HCT116 (cell line): ENCODE measurements around the gene MCFD2. TPM values are rescaled to one million over a fixed set of nuclear protein-coding genes. Genes with fewer than 3 reads are reported as not detected.

Experiments used
- ATAC-seq: fragments of 200-7000 bp; cut with Tn5 transposase; 2 replicates; pipeline ENCODE4 v1.9.1; 2020; ENCODE audit warnings: mild to moderate bottlenecking, moderate library complexity
- BruUV-seq: library from RNA; stranded (reverse); fragments of 400-500 nt; replicated peaks from 2 replicates; lab custom pipeline; 2021; lab: Mats Ljungman, UMichigan
- CTCF ChIA-PET: fragments of 300-600 bp; sonication (Branson Sonifier 250); formaldehyde crosslinking; loops from one replicate; lab custom pipeline; 2021; ENCODE audit warnings: antibody characterized with exemption; lab: Charles Lee
- POLR2A ChIA-PET: fragments of 300-600, 350-600 bp; sonication (Branson Sonifier 250); formaldehyde crosslinking; loops from one replicate; lab custom pipeline; 2021; ENCODE audit warnings: antibody characterized with exemption; lab: Charles Lee
- RAD21 ChIA-PET, 2 experiments: fragments of 300-600 bp; sonication (Branson Sonifier 250); formaldehyde crosslinking; loops; one replicate each; lab custom pipeline; 2023; ENCODE audit warnings: low total read pairs in 2 of 2; ENCODE audit not compliant: uncharacterized antibody in 2 of 2, unreplicated experiment in 2 of 2, low non-redundant PET in 1 of 2; lab: Charles Lee
- DNase-seq: peaks from one replicate; pipeline ENCODE4 v3.0.0-alpha.2; 2010; ENCODE audit warnings: low read depth, low spot score
- H2AFZ ChIP-seq: fragments of 200-600 bp; shearing (Covaris generic), sonication (generic); 2 replicates; pipeline ENCODE4 v1.6.1; 2017; ENCODE audit warnings: low read depth, mixed run types, mixed read lengths, antibody characterized with exemption, low read length; ENCODE audit not compliant: poor library complexity, severe bottlenecking
- H3K27ac ChIP-seq: 2 replicates; pipeline ENCODE4 v1.5.1; 2012; ENCODE audit warnings: low read depth, low read length
- H3K27me3 ChIP-seq: fragments of 200-600 bp; sonication (generic); 2 replicates; pipeline ENCODE4 v1.6.1; 2016; ENCODE audit warnings: mixed run types, low read length, mixed read lengths; ENCODE audit not compliant: insufficient read depth
- H3K36me3 ChIP-seq, 2 experiments: fragments of 200-500 bp in 1 of 2; fragments of 200-600 bp in 1 of 2; sonication (Bioruptor generic) in 1 of 2; sonication (generic) in 1 of 2; 2 replicates each; pipeline versions ENCODE4 v1.5.1 to v1.6.1; 2014 to 2016; ENCODE audit warnings: low read length in 2 of 2, inconsistent platforms in 1 of 2, mixed read lengths in 1 of 2, mixed run types in 1 of 2; ENCODE audit not compliant: insufficient read depth in 2 of 2, control insufficient read depth in 1 of 2
- H3K4me1 ChIP-seq, 2 experiments: fragments of 200-600 bp in 1 of 2; sonication (generic) in 1 of 2; 2 replicates each; pipeline versions ENCODE4 v1.5.1 to v1.6.1; 2012 to 2017; ENCODE audit warnings: low read length in 2 of 2, inconsistent platforms in 1 of 2, mild to moderate bottlenecking in 1 of 2, mixed read lengths in 1 of 2, mixed run types in 1 of 2, moderate library complexity in 1 of 2; ENCODE audit not compliant: insufficient read depth in 2 of 2, control insufficient read depth in 1 of 2
- H3K4me2 ChIP-seq: fragments of 200-600 bp; sonication (generic); 2 replicates; pipeline ENCODE4 v1.6.1; 2017; ENCODE audit warnings: mixed run types, low read length, mixed read lengths
- H3K4me3 ChIP-seq, 2 experiments: fragments of 200-600 bp in 1 of 2; sonication (generic) in 1 of 2; replicated peaks in 1 of 2; 2 replicates each; pipeline ENCODE4 v1.5.1; 2011 to 2016; ENCODE audit warnings: low read length in 2 of 2, control low read depth in 1 of 2, low read depth in 1 of 2, mild to moderate bottlenecking in 1 of 2, mixed read lengths in 1 of 2, mixed run types in 1 of 2
- H3K79me2 ChIP-seq: fragments of 200-600 bp; sonication (generic); 2 replicates; pipeline ENCODE4 v1.6.1; 2017; ENCODE audit warnings: mild to moderate bottlenecking, mixed run types, low read length, moderate library complexity, mixed read lengths; ENCODE audit not compliant: insufficient read depth
- H3K9ac ChIP-seq: fragments of 200-600 bp; sonication (generic); 2 replicates; pipeline ENCODE4 v1.6.1; 2016; ENCODE audit warnings: low read length, mixed read lengths
- H3K9me2 ChIP-seq: fragments of 200-600 bp; sonication (generic), shearing (Covaris generic); 2 replicates; pipeline ENCODE4 v1.6.1; 2017; ENCODE audit warnings: mixed run types, mild to moderate bottlenecking, moderate library complexity; ENCODE audit not compliant: insufficient read depth
- H3K9me3 ChIP-seq, 2 experiments: fragments of 200-500 bp in 1 of 2; fragments of 200-600 bp in 1 of 2; sonication (Bioruptor generic) in 1 of 2; sonication (generic) in 1 of 2; 2 replicates each; pipeline ENCODE4 v1.6.1; 2014 to 2017; ENCODE audit warnings: low read length in 2 of 2, mixed read lengths in 2 of 2, inconsistent platforms in 1 of 2, low read depth in 1 of 2, mild to moderate bottlenecking in 1 of 2, mixed run types in 1 of 2, moderate library complexity in 1 of 2; ENCODE audit not compliant: control insufficient read depth in 1 of 2, insufficient read depth in 1 of 2
- H4K20me1 ChIP-seq: fragments of 200-600 bp; sonication (generic), shearing (Covaris generic); 2 replicates; pipeline ENCODE4 v1.6.1; 2017; ENCODE audit warnings: mixed run types, mild to moderate bottlenecking, moderate library complexity; ENCODE audit not compliant: insufficient read depth
- ATF3 ChIP-seq: IDR thresholded peaks from 2 replicates; pipeline ENCODE4 v1.6.1; 2012
- CBX3 ChIP-seq: IDR thresholded peaks from 2 replicates; pipeline ENCODE4 v1.6.1; 2012; ENCODE audit warnings: low read depth
- CEBPB ChIP-seq: IDR thresholded peaks from 2 replicates; pipeline ENCODE4 v1.6.1; 2012; ENCODE audit warnings: low read depth
- CTCF ChIP-seq, 3 experiments: fragments of 200-600 bp in 1 of 3; sonication (generic) in 1 of 3; IDR thresholded peaks in 2 of 3; conservative IDR thresholded peaks in 1 of 3; 2 replicates each; pipeline ENCODE4 v1.5.1; 2012 to 2017; ENCODE audit warnings: low read depth in 2 of 3, low read length in 2 of 3, antibody characterized with exemption in 1 of 3, borderline replicate concordance in 1 of 3, control low read depth in 1 of 3, mild to moderate bottlenecking in 1 of 3, mixed read lengths in 1 of 3, mixed run types in 1 of 3, moderate library complexity in 1 of 3; ENCODE audit not compliant: insufficient read depth in 1 of 3
- EZH2phosphoT487 ChIP-seq: fragments of 200-600 bp; IDR thresholded peaks from 2 replicates; pipeline ENCODE4 v1.6.1; 2018; ENCODE audit warnings: antibody characterized with exemption, borderline replicate concordance
- FOSL1 ChIP-seq: IDR thresholded peaks from 2 replicates; pipeline ENCODE4 v1.6.1; 2012; ENCODE audit warnings: low read depth
- JUND ChIP-seq: IDR thresholded peaks from 2 replicates; pipeline ENCODE4 v1.6.1; 2012
- MAX ChIP-seq: IDR thresholded peaks from 2 replicates; pipeline ENCODE4 v1.6.1; 2012
- POLR2A ChIP-seq: IDR thresholded peaks from 2 replicates; pipeline ENCODE4 v1.7.0; 2011; ENCODE audit warnings: borderline replicate concordance; ENCODE audit not compliant: insufficient read depth, insufficient read length; ENCODE audit errors: extremely low read depth
- POLR2AphosphoS5 ChIP-seq: IDR thresholded peaks from 2 replicates; pipeline ENCODE4 v1.6.1; 2011; ENCODE audit warnings: mild to moderate bottlenecking, low read depth, low read length, moderate library complexity
- RAD21 ChIP-seq: IDR thresholded peaks from 2 replicates; pipeline ENCODE4 v1.6.1; 2012; ENCODE audit warnings: low read depth, mild to moderate bottlenecking
- REST ChIP-seq: IDR thresholded peaks from 2 replicates; pipeline ENCODE4 v1.6.1; 2012; ENCODE audit warnings: low read depth
- SIN3A ChIP-seq: IDR thresholded peaks from 2 replicates; pipeline ENCODE4 v1.6.1; 2012; ENCODE audit warnings: low read depth
- SP1 ChIP-seq: IDR thresholded peaks from 2 replicates; pipeline ENCODE4 v1.6.1; 2012; ENCODE audit warnings: low read depth
- TCF7L2 ChIP-seq: IDR thresholded peaks from 2 replicates; pipeline ENCODE4 v1.7.0; 2011; ENCODE audit warnings: borderline replicate concordance, inconsistent platforms; ENCODE audit not compliant: insufficient read depth, insufficient read length; ENCODE audit errors: extremely low read depth
- YY1 ChIP-seq: IDR thresholded peaks from 2 replicates; pipeline ENCODE4 v1.6.1; 2011; ENCODE audit warnings: low read length, low read depth, moderate library complexity, mild to moderate bottlenecking; ENCODE audit not compliant: insufficient replicate concordance; ENCODE audit errors: extremely low read depth
- ZFX ChIP-seq: fragments of 450-650 bp; IDR thresholded peaks from 2 replicates; pipeline ENCODE4 v1.6.1; 2017
- ZNF274 ChIP-seq: fragments of 200-500 bp; sonication (Bioruptor generic); IDR thresholded peaks from 2 replicates; pipeline ENCODE4 v1.6.1; 2014; ENCODE audit warnings: mild to moderate bottlenecking, low read depth, low read length, inconsistent platforms
- intact Hi-C: fragments of 100-400 bp; cut with micrococcal nuclease; formaldehyde crosslinking; loops from 2 replicates; pipeline ENCODE4 v1.10.0; 2022
- total RNA-seq: library from RNA; stranded (reverse); gene quantifications from one replicate; pipeline ENCODE4 v1.2.1, GENCODE V29; 2021; ENCODE audit not compliant: unreplicated experiment

MCFD2 gene
- total RNA-seq, 1 experiment from 2014 or later: 73.9 TPM

GRCh38 chr2:46875226-46875899, 40.2 kb downstream of the MCFD2 start:
- Histone ChIP-seq H2AFZ (peak overlapping the region; percentile 86), H3K36me3 (no peaks in the 10 kb centered on the region), H3K9ac (no peak overlapping the region), H3K79me2 (no peaks in the 10 kb centered on the region), H3K9me2 (no peaks in the 10 kb centered on the region), H3K4me2 (no peak overlapping the region), H3K4me3 (no peak overlapping the region), H3K27ac (no peak overlapping the region)
- ATAC-seq (no peak), DNase-seq (no peak)
- POLR2A ChIA-PET: no interaction called here
- TF ChIP-seq CBX3 (no peak), ZNF274 (no peak), POLR2AphosphoS5 (no peak), ATF3 (no peak), POLR2A (no peak), JUND (no peak), TCF7L2 (no peak), FOSL1 (no peak), CEBPB (no peak), YY1 (no peak), MAX (no peak), CTCF (IDR thresholded peaks at IDR 0.05 in 2 of 3, conservative IDR thresholded peaks at IDR 0.05 in 1 of 3; ENCODE audit: borderline replicate concordance in 1 of 3, insufficient read depth in 1 of 3, low read depth in 2 of 3, low read length in 2 of 3) (no peak), EZH2phosphoT487 (no peak), ZFX (no peak), RAD21 (no peak), SIN3A (no peak), REST (no peak), SP1 (no peak)
- TF ChIP-seq, all 23 proteins: peak for 0
- no TSS peak for BruUV-seq
- H3K9me3 ChIP-seq: no peaks in the 10 kb centered on the region
- ChIA-PET RAD21 (no interaction called here), CTCF (interaction anchor here (0.8 kb wide), 1 partner anchor 66 kb away, joined by 3 read pairs; no protein-coding TSS in a partner anchor)
- intact Hi-C loops: no loop called here
- no peaks in the 10 kb centered on the region for H3K27me3 ChIP-seq
- H4K20me1 ChIP-seq: no peaks in the 10 kb centered on the region
- peaks cover 16 to 38% of the 10 kb centered on the region in 2 experiments for H3K4me1 ChIP-seq
